Mammary epithelial cell (primary cell): ENCODE results near the gene UBAC2.

ENCODE experiments used
- EZH2 ChIP-seq: IDR thresholded peaks from 2 replicates; pipeline ENCODE4 v1.6.1; 2012; ENCODE audit warnings: low read length, inconsistent platforms, borderline replicate concordance
- TF ChIP-seq, protein P1 (sequence below), 2 donors: IDR thresholded peaks in 1 of 2; conservative IDR thresholded peaks in 1 of 2; 2 replicates each; pipeline ENCODE4 v1.5.1; 2011 to 2012; ENCODE audit warnings: inconsistent platforms in 2 of 2, low read length in 2 of 2, mild to moderate bottlenecking in 2 of 2, control low read depth in 1 of 2, low read depth in 1 of 2; ENCODE audit not compliant: insufficient read depth in 1 of 2; ENCODE audit errors: extremely low read depth in 1 of 2

DNA sequence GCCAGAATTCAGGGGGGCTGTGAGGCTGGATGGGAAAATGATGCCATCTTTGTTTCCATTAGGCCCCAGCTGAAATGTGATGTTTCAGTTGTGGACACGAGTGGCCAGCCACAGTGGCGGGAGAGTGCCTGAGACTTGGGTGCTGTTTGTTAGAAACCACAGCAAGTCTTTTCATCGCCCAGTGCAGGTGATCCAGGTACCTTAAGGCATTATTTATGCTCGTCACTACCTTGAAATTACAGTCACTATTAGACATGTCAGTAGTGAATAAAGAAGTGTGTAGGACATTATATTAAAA is 218.1 kb downstream of the UBAC2 start:
- TF ChIP-seq EZH2, result no peak
- TF ChIP-seq, protein P1, sequence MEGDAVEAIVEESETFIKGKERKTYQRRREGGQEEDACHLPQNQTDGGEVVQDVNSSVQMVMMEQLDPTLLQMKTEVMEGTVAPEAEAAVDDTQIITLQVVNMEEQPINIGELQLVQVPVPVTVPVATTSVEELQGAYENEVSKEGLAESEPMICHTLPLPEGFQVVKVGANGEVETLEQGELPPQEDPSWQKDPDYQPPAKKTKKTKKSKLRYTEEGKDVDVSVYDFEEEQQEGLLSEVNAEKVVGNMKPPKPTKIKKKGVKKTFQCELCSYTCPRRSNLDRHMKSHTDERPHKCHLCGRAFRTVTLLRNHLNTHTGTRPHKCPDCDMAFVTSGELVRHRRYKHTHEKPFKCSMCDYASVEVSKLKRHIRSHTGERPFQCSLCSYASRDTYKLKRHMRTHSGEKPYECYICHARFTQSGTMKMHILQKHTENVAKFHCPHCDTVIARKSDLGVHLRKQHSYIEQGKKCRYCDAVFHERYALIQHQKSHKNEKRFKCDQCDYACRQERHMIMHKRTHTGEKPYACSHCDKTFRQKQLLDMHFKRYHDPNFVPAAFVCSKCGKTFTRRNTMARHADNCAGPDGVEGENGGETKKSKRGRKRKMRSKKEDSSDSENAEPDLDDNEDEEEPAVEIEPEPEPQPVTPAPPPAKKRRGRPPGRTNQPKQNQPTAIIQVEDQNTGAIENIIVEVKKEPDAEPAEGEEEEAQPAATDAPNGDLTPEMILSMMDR (conservative IDR thresholded peaks at IDR 0.05 in 1 of 2, IDR thresholded peaks at IDR 0.05 in 1 of 2; ENCODE audit: extremely low read depth in 1 of 2, insufficient read depth in 1 of 2, low read depth in 1 of 2, low read length in 2 of 2), result no peak
